ENCODE measurements around the gene PKP1.

GRCh38 chr1:201324821-201325677 is 41.7 kb downstream of the PKP1 start:
- TF ChIP-seq, protein P1, sequence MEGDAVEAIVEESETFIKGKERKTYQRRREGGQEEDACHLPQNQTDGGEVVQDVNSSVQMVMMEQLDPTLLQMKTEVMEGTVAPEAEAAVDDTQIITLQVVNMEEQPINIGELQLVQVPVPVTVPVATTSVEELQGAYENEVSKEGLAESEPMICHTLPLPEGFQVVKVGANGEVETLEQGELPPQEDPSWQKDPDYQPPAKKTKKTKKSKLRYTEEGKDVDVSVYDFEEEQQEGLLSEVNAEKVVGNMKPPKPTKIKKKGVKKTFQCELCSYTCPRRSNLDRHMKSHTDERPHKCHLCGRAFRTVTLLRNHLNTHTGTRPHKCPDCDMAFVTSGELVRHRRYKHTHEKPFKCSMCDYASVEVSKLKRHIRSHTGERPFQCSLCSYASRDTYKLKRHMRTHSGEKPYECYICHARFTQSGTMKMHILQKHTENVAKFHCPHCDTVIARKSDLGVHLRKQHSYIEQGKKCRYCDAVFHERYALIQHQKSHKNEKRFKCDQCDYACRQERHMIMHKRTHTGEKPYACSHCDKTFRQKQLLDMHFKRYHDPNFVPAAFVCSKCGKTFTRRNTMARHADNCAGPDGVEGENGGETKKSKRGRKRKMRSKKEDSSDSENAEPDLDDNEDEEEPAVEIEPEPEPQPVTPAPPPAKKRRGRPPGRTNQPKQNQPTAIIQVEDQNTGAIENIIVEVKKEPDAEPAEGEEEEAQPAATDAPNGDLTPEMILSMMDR (conservative IDR thresholded peaks at IDR 0.05 in 1 of 2, IDR thresholded peaks at IDR 0.05 in 1 of 2; ENCODE audit: extremely low read depth in 1 of 2, insufficient read depth in 1 of 2, low read depth in 1 of 2, low read length in 2 of 2): no peak
- TF ChIP-seq EZH2 (IDR thresholded peaks at IDR 0.05; ENCODE audit: borderline replicate concordance, low read length): no peak
